Measurements from ENCODE around the gene CUX1.

CUX1 gene

GRCh38 chr7:101944611-101945010 is 127.2 kb downstream of the CUX1 start:
- TF ChIP-seq EZH2phosphoT487 (IDR thresholded peaks at IDR 0.05; ENCODE audit: borderline replicate concordance, low read length): no peak
- no peak overlapping the region for H3K4me2 ChIP-seq (ENCODE audit: low read length)
- peaks cover 38% of the 10 kb centered on the region; the same call in 1 of the 2 replicates for H4K20me1 ChIP-seq (ENCODE audit: control insufficient read depth, insufficient read depth, low read depth, low read length)
- H3K27me3 ChIP-seq (ENCODE audit: control insufficient read depth, low read length): no peaks in the 10 kb centered on the region
- peaks cover 96% of the 10 kb centered on the region for H3K79me2 ChIP-seq (ENCODE audit: control insufficient read depth, low read length)
- no peaks in the 10 kb centered on the region for H3K9me3 ChIP-seq (ENCODE audit: control insufficient read depth, insufficient read depth, low read length)
- H3K27ac ChIP-seq (ENCODE audit: low read depth, low read length): no peak overlapping the region
- no peaks in the 10 kb centered on the region for H3K9me2 ChIP-seq (replicated peaks; ENCODE audit: control insufficient read depth, low read length)
- peaks cover 10% of the 10 kb centered on the region; the same call in 1 of the 2 replicates for H3K36me3 ChIP-seq (ENCODE audit: control insufficient read depth, low read length)
- peaks cover 85% of the 10 kb centered on the region for H3K4me1 ChIP-seq (ENCODE audit: control insufficient read depth, low read length)
- H3K4me3 ChIP-seq (ENCODE audit: low read length): no peak overlapping the region
- H3F3A ChIP-seq (ENCODE audit: control insufficient read depth, insufficient read depth): peaks cover 12% of the 10 kb centered on the region

DNA sequence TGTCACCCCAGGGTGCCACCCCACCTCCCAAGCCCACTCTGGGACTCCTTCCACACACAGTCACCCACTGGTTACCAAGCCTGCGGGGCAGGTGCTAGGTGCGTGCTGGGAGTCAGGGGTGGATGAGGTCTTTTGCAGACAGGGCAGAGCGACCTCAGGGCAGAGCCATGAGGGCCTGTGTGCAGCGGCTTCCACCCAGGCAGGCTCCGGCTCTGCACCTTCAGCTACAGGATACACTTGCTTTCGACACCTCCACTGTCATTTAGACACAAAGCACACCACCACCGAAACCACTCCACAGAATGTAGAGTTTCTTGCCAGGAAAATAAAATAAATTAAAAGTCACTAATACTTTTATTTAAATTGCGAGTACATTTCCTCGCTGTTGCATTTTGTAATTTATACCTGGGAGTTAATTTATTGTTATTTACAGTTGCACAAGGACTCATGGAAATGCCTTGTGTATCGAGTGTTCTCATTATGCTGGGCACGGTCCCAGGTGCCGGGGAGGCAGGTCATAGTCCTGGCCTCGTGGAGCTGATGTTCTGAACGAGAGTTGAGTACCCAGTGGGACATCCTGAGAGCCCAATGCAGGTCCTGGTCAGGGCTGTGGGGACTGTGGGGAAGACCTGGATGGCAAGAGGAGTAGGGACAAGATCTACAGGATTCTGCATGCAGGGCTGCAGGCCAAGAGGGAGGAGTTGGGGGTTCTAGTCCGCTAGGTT is 127.8 kb downstream of the CUX1 start:
- no peak overlapping the region for H3K4me2 ChIP-seq (ENCODE audit: low read length)
- H3K27ac ChIP-seq (ENCODE audit: low read depth, low read length): no peak overlapping the region
- peaks cover 38% of the 10 kb centered on the region; the same call in 1 of the 2 replicates for H4K20me1 ChIP-seq (ENCODE audit: control insufficient read depth, insufficient read depth, low read depth, low read length)
- H3K4me1 ChIP-seq (ENCODE audit: control insufficient read depth, low read length): peaks cover 85% of the 10 kb centered on the region
- peaks cover 10% of the 10 kb centered on the region; the same call in 1 of the 2 replicates for H3K36me3 ChIP-seq (ENCODE audit: control insufficient read depth, low read length)
- no peak overlapping the region for H3K4me3 ChIP-seq (ENCODE audit: low read length)
- H3K9me2 ChIP-seq (replicated peaks; ENCODE audit: control insufficient read depth, low read length): no peaks in the 10 kb centered on the region
- H3F3A ChIP-seq (ENCODE audit: control insufficient read depth, insufficient read depth): peaks cover 12% of the 10 kb centered on the region
- H3K9me3 ChIP-seq (ENCODE audit: control insufficient read depth, insufficient read depth, low read length): no peaks in the 10 kb centered on the region
- H3K27me3 ChIP-seq (ENCODE audit: control insufficient read depth, low read length): no peaks in the 10 kb centered on the region
- peaks cover 94% of the 10 kb centered on the region for H3K79me2 ChIP-seq (ENCODE audit: control insufficient read depth, low read length)
- TF ChIP-seq EZH2phosphoT487 (IDR thresholded peaks at IDR 0.05; ENCODE audit: borderline replicate concordance, low read length): no peak
- TF ChIP-seq, protein P1, sequence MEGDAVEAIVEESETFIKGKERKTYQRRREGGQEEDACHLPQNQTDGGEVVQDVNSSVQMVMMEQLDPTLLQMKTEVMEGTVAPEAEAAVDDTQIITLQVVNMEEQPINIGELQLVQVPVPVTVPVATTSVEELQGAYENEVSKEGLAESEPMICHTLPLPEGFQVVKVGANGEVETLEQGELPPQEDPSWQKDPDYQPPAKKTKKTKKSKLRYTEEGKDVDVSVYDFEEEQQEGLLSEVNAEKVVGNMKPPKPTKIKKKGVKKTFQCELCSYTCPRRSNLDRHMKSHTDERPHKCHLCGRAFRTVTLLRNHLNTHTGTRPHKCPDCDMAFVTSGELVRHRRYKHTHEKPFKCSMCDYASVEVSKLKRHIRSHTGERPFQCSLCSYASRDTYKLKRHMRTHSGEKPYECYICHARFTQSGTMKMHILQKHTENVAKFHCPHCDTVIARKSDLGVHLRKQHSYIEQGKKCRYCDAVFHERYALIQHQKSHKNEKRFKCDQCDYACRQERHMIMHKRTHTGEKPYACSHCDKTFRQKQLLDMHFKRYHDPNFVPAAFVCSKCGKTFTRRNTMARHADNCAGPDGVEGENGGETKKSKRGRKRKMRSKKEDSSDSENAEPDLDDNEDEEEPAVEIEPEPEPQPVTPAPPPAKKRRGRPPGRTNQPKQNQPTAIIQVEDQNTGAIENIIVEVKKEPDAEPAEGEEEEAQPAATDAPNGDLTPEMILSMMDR (IDR thresholded peaks at IDR 0.05; ENCODE audit: low read depth, low read length, poor library complexity, severe bottlenecking): no peak

GRCh38 chr7:101947899-101948298 is 130.5 kb downstream of the CUX1 start:
- peaks cover 93% of the 10 kb centered on the region for H3K79me2 ChIP-seq (ENCODE audit: control insufficient read depth, low read length)
- H4K20me1 ChIP-seq (ENCODE audit: control insufficient read depth, insufficient read depth, low read depth, low read length): peaks cover 15% of the 10 kb centered on the region; the same call in 1 of the 2 replicates
- peaks cover 12% of the 10 kb centered on the region for H3F3A ChIP-seq (ENCODE audit: control insufficient read depth, insufficient read depth)
- H3K9me3 ChIP-seq (ENCODE audit: control insufficient read depth, insufficient read depth, low read length): no peaks in the 10 kb centered on the region
- peaks cover 88% of the 10 kb centered on the region for H3K4me1 ChIP-seq (ENCODE audit: control insufficient read depth, low read length)
- H3K4me3 ChIP-seq (ENCODE audit: low read length): no peak overlapping the region
- H3K27me3 ChIP-seq (ENCODE audit: control insufficient read depth, low read length): no peaks in the 10 kb centered on the region
- peaks cover 19% of the 10 kb centered on the region for H3K36me3 ChIP-seq (ENCODE audit: control insufficient read depth, low read length)
- no peak overlapping the region; the same call in 1 of the 2 replicates for H3K27ac ChIP-seq (ENCODE audit: low read depth, low read length)
- H3K4me2 ChIP-seq (ENCODE audit: low read length): peak overlapping the region; percentile 24
- no peaks in the 10 kb centered on the region for H3K9me2 ChIP-seq (replicated peaks; ENCODE audit: control insufficient read depth, low read length)
- TF ChIP-seq, protein P1 (IDR thresholded peaks at IDR 0.05; ENCODE audit: low read depth, low read length, poor library complexity, severe bottlenecking): no peak
- no peak for TF ChIP-seq EZH2phosphoT487 (IDR thresholded peaks at IDR 0.05; ENCODE audit: borderline replicate concordance, low read length)

- TF ChIP-seq, protein P1 (IDR thresholded peaks at IDR 0.05; ENCODE audit: low read depth, low read length, poor library complexity, severe bottlenecking): no peak
- TF ChIP-seq EZH2phosphoT487 (IDR thresholded peaks at IDR 0.05; ENCODE audit: borderline replicate concordance, low read length): no peak
- H4K20me1 ChIP-seq (ENCODE audit: control insufficient read depth, insufficient read depth, low read depth, low read length): peaks cover 15% of the 10 kb centered on the region; the same call in 1 of the 2 replicates
- H3K9me2 ChIP-seq (replicated peaks; ENCODE audit: control insufficient read depth, low read length): no peaks in the 10 kb centered on the region
- no peaks in the 10 kb centered on the region for H3K9me3 ChIP-seq (ENCODE audit: control insufficient read depth, insufficient read depth, low read length)
- no peak overlapping the region for H3K4me2 ChIP-seq (ENCODE audit: low read length)
- H3K4me3 ChIP-seq (ENCODE audit: low read length): no peak overlapping the region
- H3K79me2 ChIP-seq (ENCODE audit: control insufficient read depth, low read length): peaks cover 94% of the 10 kb centered on the region
- H3K4me1 ChIP-seq (ENCODE audit: control insufficient read depth, low read length): peaks cover 96% of the 10 kb centered on the region
- H3K36me3 ChIP-seq (ENCODE audit: control insufficient read depth, low read length): peaks cover 25% of the 10 kb centered on the region
- H3K27me3 ChIP-seq (ENCODE audit: control insufficient read depth, low read length): no peaks in the 10 kb centered on the region
- H3F3A ChIP-seq (ENCODE audit: control insufficient read depth, insufficient read depth): peaks cover 12% of the 10 kb centered on the region
- no peak overlapping the region for H3K27ac ChIP-seq (ENCODE audit: low read depth, low read length)
These were observed 131.2 kb downstream of the CUX1 start for GRCh38 chr7:101948650-101949049.
